Karpas-422 (cell line): Measurements from ENCODE around the gene SMIM44. TPM values are rescaled to one million over a fixed set of nuclear protein-coding genes. Genes with fewer than 3 reads are reported as not detected.

ENCODE experiments used
- DNase-seq: peaks from one replicate; pipeline ENCODE4 v3.0.0-alpha.2; 2015
- H2AFZ ChIP-seq: fragments of 200-600 bp; sonication (generic); 2 replicates; pipeline ENCODE4 v1.6.1; 2014; ENCODE audit warnings: antibody characterized with exemption, low read length, mixed read lengths
- H3K27ac ChIP-seq: fragments of 200-600 bp; sonication (generic); 2 replicates; pipeline ENCODE4 v1.5.1; 2014; ENCODE audit warnings: mild to moderate bottlenecking, low read length, moderate library complexity
- H3K27me3 ChIP-seq: fragments of 200-600 bp; sonication (generic); 2 replicates; pipeline ENCODE4 v1.6.1; 2014; ENCODE audit warnings: low read length, mixed read lengths
- H3K36me3 ChIP-seq: fragments of 200-600 bp; sonication (generic); 2 replicates; pipeline ENCODE4 v1.6.1; 2014; ENCODE audit warnings: low read length, mixed read lengths; ENCODE audit not compliant: insufficient read depth
- H3K4me1 ChIP-seq: fragments of 200-600 bp; sonication (generic); 2 replicates; pipeline ENCODE4 v1.6.1; 2014; ENCODE audit warnings: mild to moderate bottlenecking, low read length, mixed read lengths
- H3K4me2 ChIP-seq: fragments of 200-600 bp; sonication (generic); 2 replicates; pipeline ENCODE4 v1.6.1; 2014; ENCODE audit warnings: low read length, low read depth, mild to moderate bottlenecking; ENCODE audit not compliant: poor library complexity, severe bottlenecking
- H3K4me3 ChIP-seq: fragments of 200-600 bp; sonication (generic); 2 replicates; pipeline ENCODE4 v1.5.1; 2014; ENCODE audit warnings: mild to moderate bottlenecking, antibody characterized with exemption, low read length, mixed read lengths
- H3K79me2 ChIP-seq: fragments of 200-600 bp; sonication (generic); 2 replicates; pipeline ENCODE4 v1.6.1; 2014; ENCODE audit warnings: mild to moderate bottlenecking, low read length, mixed read lengths
- H3K9ac ChIP-seq: fragments of 200-600 bp; sonication (generic); 2 replicates; pipeline ENCODE4 v1.6.0; 2014; ENCODE audit warnings: low read length
- H3K9me2 ChIP-seq: fragments of 200-600 bp; sonication (generic), shearing (Covaris generic); replicated peaks from 2 replicates; pipeline ENCODE4 v1.6.0; 2014; ENCODE audit warnings: mild to moderate bottlenecking, low read length, moderate library complexity; ENCODE audit not compliant: insufficient read depth
- H3K9me3 ChIP-seq: fragments of 300-700, 200-600 bp; sonication (generic); 2 replicates; pipeline ENCODE4 v1.6.1; 2014; ENCODE audit warnings: low read length, mixed read lengths
- H4K20me1 ChIP-seq: fragments of 200-600 bp; sonication (generic); 2 replicates; pipeline ENCODE4 v1.6.1; 2014; ENCODE audit warnings: mild to moderate bottlenecking, antibody characterized with exemption, low read length, low read depth; ENCODE audit not compliant: insufficient read depth
- total RNA-seq: library from RNA; depleted of rRNA; stranded (reverse); fragments of >200 nt; shearing (Covaris generic); gene quantifications from 2 replicates; pipeline ENCODE4 v1.2.3, GENCODE V29; 2014; ENCODE audit warnings: low replicate concordance

Gene SMIM44
- total RNA-seq, 1 experiment from 2014 or later = not detected

DNA sequence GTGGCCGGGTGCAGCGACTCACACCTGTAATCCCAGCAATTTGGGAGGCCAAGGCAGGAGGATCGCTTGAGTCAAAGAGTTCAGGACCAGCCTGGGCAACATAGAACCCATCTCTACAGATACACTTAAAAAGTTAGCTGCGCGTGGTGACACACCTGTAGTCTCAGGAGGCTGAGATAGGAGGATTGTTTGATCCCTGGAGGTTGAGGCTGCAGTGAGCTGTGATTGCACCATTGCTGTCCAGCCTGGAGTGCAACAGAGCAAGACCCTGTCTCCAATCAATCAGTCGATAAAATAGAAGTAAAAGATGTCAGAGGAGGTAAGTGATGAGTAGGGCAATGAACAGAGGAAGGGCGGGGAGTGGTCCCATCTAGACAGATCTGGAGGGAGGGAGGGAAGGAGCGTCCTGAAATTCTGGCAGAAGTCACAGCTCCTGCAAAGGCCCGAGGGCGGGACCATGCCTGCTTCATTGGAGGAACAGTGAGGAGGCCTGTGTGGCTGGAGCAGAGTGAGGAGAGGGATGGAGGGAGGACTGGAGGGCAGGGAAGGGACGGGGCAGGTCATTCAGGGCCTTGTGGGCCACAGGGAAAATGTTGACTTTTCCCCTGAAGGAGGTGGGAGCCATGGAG is 12.6 kb downstream of the SMIM44 start:
- Histone ChIP-seq H3K4me1 (peaks cover 19% of the 10 kb centered on the region), H3K79me2 (no peaks in the 10 kb centered on the region), H3K4me2 (no peak overlapping the region), H3K9me3 (0 out of 2 replicates have a peak, but pooled peaks cover 2% of the 10 kb centered on the region), H4K20me1 (no peaks in the 10 kb centered on the region), H3K27me3 (no peaks in the 10 kb centered on the region), H3K9ac (no peak overlapping the region), H3K9me2 (no peaks in the 10 kb centered on the region), H3K36me3 (no peaks in the 10 kb centered on the region), H3K4me3 (no peak overlapping the region), H3K27ac (no peak overlapping the region), H2AFZ (no peak overlapping the region)
- DNase-seq = peak; percentile 65

DNA sequence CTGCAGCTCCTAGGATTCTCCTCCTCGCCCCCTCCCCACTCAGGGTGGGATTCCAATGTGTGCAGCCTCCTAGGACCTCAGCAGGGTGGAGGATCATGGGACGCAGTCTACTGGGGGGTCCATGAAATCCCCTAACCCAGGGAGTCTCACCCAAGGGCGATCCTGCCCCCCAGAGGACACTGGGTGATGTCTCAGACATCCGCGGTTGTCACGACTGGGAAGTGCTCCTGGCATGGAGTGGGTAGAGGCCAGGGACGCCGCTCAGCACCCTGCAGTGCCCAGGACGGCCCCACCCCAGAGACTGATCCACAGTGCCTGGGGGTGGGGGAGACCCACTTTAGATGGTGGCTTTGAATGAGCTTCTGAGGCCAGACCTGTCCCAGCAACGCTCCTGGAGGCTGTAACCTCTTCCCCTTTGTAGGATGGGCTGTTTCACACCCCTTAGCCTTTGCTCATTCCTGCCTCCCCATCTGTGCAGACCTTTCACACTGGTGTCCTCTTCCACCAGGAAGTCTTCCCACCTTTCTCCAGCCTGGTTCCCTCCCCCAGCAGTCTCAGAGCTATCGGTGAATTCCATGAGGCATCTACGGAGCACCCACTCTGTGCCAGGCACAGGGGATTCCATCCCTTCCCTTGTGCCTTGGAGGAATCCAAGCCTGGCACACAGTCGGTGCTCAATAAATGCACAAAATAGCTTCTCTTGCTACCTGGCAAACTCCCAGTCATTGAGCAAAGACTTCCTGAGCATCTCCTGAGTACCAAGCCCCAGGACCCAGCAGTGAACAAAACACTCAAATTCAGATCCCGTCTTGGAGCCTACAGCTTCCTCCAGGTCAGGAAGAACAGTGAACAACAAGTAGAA is 13.4 kb downstream of the SMIM44 start:
- H3K9ac ChIP-seq = no peak overlapping the region

DNA sequence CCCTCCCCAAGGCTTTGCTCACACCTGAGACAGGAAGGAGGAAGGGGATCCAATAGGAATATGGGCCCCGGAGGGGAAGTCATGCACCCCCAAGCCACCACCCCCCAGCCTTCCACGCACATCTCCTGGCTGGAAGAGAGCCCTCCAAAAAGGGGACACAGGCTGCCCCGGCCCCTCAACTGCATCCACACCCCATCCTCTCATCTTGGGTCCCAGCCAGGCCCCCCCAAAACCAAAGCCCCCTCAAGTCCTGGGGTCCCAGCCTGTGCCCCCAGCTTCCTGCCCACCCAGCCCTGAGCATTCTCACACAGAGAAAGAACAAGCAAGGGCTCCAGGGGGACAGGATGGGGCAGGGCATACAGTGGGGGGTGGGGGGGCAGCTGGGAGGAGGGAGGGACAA is 15.0 kb downstream of the SMIM44 start:
- Histone ChIP-seq H2AFZ (no peak overlapping the region), H3K27ac (no peak overlapping the region)

More for the DNA sequence above, 13.4 kb downstream of the SMIM44 start:
- peaks cover 19% of the 10 kb centered on the region for H3K4me1 ChIP-seq
- DNase-seq = no peak
- H3K27ac ChIP-seq = no peak overlapping the region
- no peaks in the 10 kb centered on the region for H3K79me2 ChIP-seq
- 0 out of 2 replicates have a peak, but pooled peaks cover 2% of the 10 kb centered on the region for H3K9me3 ChIP-seq
- H3K4me2 ChIP-seq = no peak overlapping the region
- H2AFZ ChIP-seq = no peak overlapping the region
- no peaks in the 10 kb centered on the region for H3K9me2 ChIP-seq
- H3K36me3 ChIP-seq = no peaks in the 10 kb centered on the region
- no peak overlapping the region for H3K4me3 ChIP-seq
- H3K27me3 ChIP-seq = no peaks in the 10 kb centered on the region
- no peaks in the 10 kb centered on the region for H4K20me1 ChIP-seq

DNA sequence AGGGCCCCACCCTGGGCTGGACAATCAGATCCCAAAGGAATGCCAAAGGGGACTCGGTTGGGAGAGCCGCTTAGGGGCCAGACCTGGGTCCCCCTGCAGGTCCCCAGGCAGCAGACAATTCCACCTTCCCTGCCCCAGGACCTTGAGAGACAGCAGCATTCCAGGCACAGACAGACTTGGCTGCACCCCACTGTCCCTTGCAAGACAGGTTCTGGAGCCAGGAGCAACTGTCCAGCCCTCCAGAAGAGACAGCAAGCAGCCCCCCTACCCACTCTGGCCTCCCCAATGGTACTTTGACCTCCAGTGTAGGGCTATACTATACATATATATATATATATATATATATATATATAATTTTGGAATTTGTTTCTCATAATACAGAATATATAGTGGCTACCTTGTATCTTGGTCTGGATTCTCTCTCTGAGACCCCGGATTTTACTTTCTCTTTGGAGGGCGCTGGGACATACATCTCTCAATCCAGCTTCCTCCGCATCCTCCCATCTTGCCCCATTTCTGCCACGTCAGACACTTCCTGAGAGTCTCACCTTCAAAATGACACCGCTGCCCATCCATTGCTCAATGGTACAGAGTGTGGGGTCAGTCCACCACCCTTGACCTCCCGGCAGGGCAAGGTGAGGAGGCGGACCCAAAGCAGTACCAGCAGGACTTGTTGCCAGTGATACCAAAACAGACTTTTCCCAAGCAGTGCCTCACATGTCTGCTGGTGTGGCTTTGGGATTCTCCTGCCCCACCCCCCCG is 15.6 kb downstream of the SMIM44 start:
- Histone ChIP-seq H3K27me3 (no peaks in the 10 kb centered on the region), H3K36me3 (no peaks in the 10 kb centered on the region), H4K20me1 (no peaks in the 10 kb centered on the region), H3K4me2 (no peak overlapping the region), H3K27ac (no peak overlapping the region), H3K4me3 (no peak overlapping the region), H3K9ac (no peak overlapping the region), H3K79me2 (no peaks in the 10 kb centered on the region), H2AFZ (no peak overlapping the region), H3K4me1 (peaks cover 19% of the 10 kb centered on the region), H3K9me3 (0 out of 2 replicates have a peak, but pooled peaks cover 2% of the 10 kb centered on the region), H3K9me2 (no peaks in the 10 kb centered on the region)
- no peak for DNase-seq

More for the DNA sequence above, 15.0 kb downstream of the SMIM44 start:
- DNase-seq = no peak
- Histone ChIP-seq H3K9me3 (0 out of 2 replicates have a peak, but pooled peaks cover 2% of the 10 kb centered on the region), H3K4me2 (no peak overlapping the region), H3K4me1 (peaks cover 19% of the 10 kb centered on the region), H3K9me2 (no peaks in the 10 kb centered on the region), H3K9ac (no peak overlapping the region), H4K20me1 (no peaks in the 10 kb centered on the region), H3K36me3 (no peaks in the 10 kb centered on the region), H3K27me3 (no peaks in the 10 kb centered on the region), H3K4me3 (no peak overlapping the region), H3K79me2 (no peaks in the 10 kb centered on the region)

DNA sequence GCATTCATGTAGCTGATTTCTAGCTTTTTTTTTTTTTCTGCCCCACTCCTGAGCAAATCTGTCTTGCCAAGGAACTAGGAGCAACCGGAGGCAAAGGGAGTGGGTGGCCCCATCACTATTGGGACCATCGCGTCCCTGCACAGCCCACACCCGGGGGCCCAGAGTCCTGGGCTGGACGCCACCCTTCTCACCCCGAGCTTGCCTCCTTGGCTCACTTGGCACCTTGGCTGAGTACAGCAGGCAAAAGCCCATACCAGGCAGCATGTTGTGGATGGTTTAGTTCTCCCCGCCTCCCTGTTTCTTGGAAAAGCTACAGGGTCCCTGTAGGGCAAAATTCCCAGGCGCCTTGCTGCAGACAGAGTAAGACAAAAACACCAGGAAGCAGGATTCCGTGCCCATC is 16.6 kb downstream of the SMIM44 start:
- Histone ChIP-seq H3K27ac (no peak overlapping the region), H3K79me2 (no peaks in the 10 kb centered on the region), H3K4me3 (no peak overlapping the region), H3K9ac (no peak overlapping the region), H3K27me3 (no peaks in the 10 kb centered on the region), H3K9me3 (0 out of 2 replicates have a peak, but pooled peaks cover 2% of the 10 kb centered on the region), H4K20me1 (no peaks in the 10 kb centered on the region), H3K9me2 (no peaks in the 10 kb centered on the region), H3K36me3 (no peaks in the 10 kb centered on the region), H2AFZ (no peak overlapping the region), H3K4me1 (peaks cover 19% of the 10 kb centered on the region), H3K4me2 (no peak overlapping the region)
- no peak for DNase-seq

DNA sequence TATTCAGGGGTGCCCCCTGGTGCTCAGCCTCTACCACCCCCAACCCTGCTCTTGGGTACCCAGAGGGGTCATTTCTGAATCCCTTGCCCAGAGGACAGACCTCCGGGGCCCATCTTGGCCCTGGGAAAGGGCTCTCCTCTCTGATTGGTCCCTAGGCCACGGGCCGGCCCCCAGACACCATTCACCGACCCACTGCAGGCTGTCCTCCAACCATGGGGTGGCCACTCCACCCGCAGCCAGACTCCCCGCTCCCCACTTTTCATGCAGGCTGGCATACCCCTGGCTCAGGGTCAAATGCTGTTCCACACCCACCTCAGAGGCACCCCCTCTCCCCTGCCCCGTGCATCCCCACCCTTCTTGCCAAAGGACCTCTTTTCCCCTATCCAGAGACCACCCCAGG is 17.7 kb downstream of the SMIM44 start:
- H3K9me2 ChIP-seq = no peaks in the 10 kb centered on the region
- H2AFZ ChIP-seq = no peak overlapping the region
- peaks cover 14% of the 10 kb centered on the region for H3K4me1 ChIP-seq
- no peaks in the 10 kb centered on the region for H3K36me3 ChIP-seq
- no peak overlapping the region for H3K4me3 ChIP-seq
- H3K79me2 ChIP-seq = no peaks in the 10 kb centered on the region
- H3K9ac ChIP-seq = no peak overlapping the region
- no peaks in the 10 kb centered on the region for H4K20me1 ChIP-seq
- H3K4me2 ChIP-seq = no peak overlapping the region
- DNase-seq = no peak
- no peaks in the 10 kb centered on the region for H3K27me3 ChIP-seq
- no peak overlapping the region for H3K27ac ChIP-seq
- 0 out of 2 replicates have a peak, but pooled peaks cover 2% of the 10 kb centered on the region for H3K9me3 ChIP-seq

DNA sequence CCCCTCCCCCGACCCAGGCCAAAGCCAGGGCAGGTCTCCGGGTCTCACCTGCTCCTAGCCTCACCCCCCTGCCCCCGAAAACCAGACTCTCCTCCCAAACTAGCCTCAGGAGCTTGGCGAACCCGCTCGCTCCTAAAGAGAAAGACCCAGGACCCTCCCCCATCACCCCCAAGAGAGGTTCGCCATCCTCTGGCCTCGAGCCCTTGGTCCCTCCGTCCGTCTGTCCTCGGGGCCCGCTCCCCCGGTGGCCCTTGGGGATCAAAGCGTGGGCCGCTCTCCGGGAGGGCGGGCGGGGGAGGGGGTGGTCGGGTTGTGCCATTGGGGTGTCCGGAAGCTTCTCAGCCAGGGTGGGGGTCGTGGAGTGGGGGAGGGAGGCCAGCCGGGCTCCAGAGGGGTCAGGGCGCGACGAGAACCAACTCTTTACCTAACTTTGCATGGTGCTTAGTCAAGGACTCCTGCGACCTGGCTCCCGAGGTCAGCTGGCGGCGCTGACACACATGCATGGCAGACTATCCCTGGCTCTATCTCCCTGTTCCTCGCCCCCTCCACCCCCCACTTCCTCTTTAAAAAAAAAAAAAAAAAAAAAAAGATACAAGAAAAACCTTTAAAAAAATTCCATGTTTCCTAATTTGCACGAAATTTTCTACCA is 18.5 kb downstream of the SMIM44 start:
- H2AFZ ChIP-seq = no peak overlapping the region
- no peaks in the 10 kb centered on the region for H4K20me1 ChIP-seq
- no peak for DNase-seq
- H3K36me3 ChIP-seq = no peaks in the 10 kb centered on the region
- 0 out of 2 replicates have a peak, but pooled peaks cover 2% of the 10 kb centered on the region for H3K9me3 ChIP-seq
- H3K4me1 ChIP-seq = peaks cover 5% of the 10 kb centered on the region
- H3K4me3 ChIP-seq = no peak overlapping the region
- no peak overlapping the region for H3K27ac ChIP-seq
- H3K9ac ChIP-seq = no peak overlapping the region
- H3K79me2 ChIP-seq = no peaks in the 10 kb centered on the region
- H3K4me2 ChIP-seq = no peak overlapping the region
- no peaks in the 10 kb centered on the region for H3K27me3 ChIP-seq
- no peaks in the 10 kb centered on the region for H3K9me2 ChIP-seq
